Subcutaneous abdominal adipose tissue (tissue), 5 donors: ENCODE results near the gene AGBL1.

Experiments
- H3K27ac ChIP-seq: one replicate; pipeline ENCODE4 v1.7.0; 2013; ENCODE audit warnings: low read depth, mild to moderate bottlenecking, inconsistent platforms, low read length, moderate library complexity
- H3K27me3 ChIP-seq, 5 donors: one replicate each; pipeline ENCODE4 v1.7.0; 2013; ENCODE audit warnings: low read length in 5 of 5, inconsistent platforms in 1 of 5; ENCODE audit not compliant: control insufficient read depth in 5 of 5, insufficient read depth in 4 of 5
- H3K36me3 ChIP-seq, 5 donors: one replicate each; pipeline ENCODE4 v1.7.0; 2013; ENCODE audit warnings: low read length in 5 of 5; ENCODE audit not compliant: control insufficient read depth in 5 of 5, insufficient read depth in 5 of 5
- H3K4me1 ChIP-seq, 5 donors: one replicate each; pipeline ENCODE4 v1.7.0; 2013; ENCODE audit warnings: low read length in 5 of 5, mild to moderate bottlenecking in 3 of 5, moderate library complexity in 1 of 5; ENCODE audit not compliant: control insufficient read depth in 5 of 5, insufficient read depth in 5 of 5
- H3K4me3 ChIP-seq, 5 donors: one replicate each; pipeline ENCODE4 v1.7.0; 2013; ENCODE audit warnings: low read length in 5 of 5, low read depth in 1 of 5
- H3K9ac ChIP-seq, 5 donors: one replicate each; pipeline ENCODE4 v1.7.0; 2013; ENCODE audit warnings: low read length in 5 of 5, mild to moderate bottlenecking in 4 of 5, moderate library complexity in 3 of 5
- H3K9me3 ChIP-seq, 5 donors: one replicate each; pipeline ENCODE4 v1.7.0; 2013; ENCODE audit warnings: low read length in 5 of 5; ENCODE audit not compliant: control insufficient read depth in 5 of 5
- donor health status: healthy.
- donor health status: healthy.
- donor health status: healthy.
- donor health status: healthy.
- donor health status: healthy.

AGBL1 gene

GRCh38 chr15:86159468-86159867 is 79.8 kb downstream of the AGBL1 start:
- no peak overlapping the region for H3K9ac ChIP-seq
- peaks cover 0 to 8% (median 5%) of the 10 kb centered on the region in 5 donors for H3K4me1 ChIP-seq
- H3K36me3 ChIP-seq, result no peaks in the 10 kb centered on the region
- H3K27ac ChIP-seq, result no peak overlapping the region
- no peaks in the 10 kb centered on the region for H3K9me3 ChIP-seq
- H3K27me3 ChIP-seq, result peaks cover 0 to 3% (median 0%) of the 10 kb centered on the region in 5 donors
- no peak overlapping the region for H3K4me3 ChIP-seq

GRCh38 chr15:86161250-86161649 is 81.6 kb downstream of the AGBL1 start:
- H3K4me3 ChIP-seq, result no peak overlapping the region

GRCh38 chr15:86162172-86162591 is 82.5 kb downstream of the AGBL1 start:
- Histone ChIP-seq H3K36me3 (no peaks in the 10 kb centered on the region), H3K9ac (no peak overlapping the region), H3K4me3 (no peak overlapping the region), H3K9me3 (no peaks in the 10 kb centered on the region), H3K27ac (no peak overlapping the region), H3K4me1 (peaks cover 0 to 13% (median 5%) of the 10 kb centered on the region in 5 donors), H3K27me3 (peaks cover 0 to 1% (median 0%) of the 10 kb centered on the region in 5 donors)

More at GRCh38 chr15:86161250-86161649, 81.6 kb downstream of the AGBL1 start:
- peaks cover 0 to 3% (median 0%) of the 10 kb centered on the region in 5 donors for H3K27me3 ChIP-seq
- H3K27ac ChIP-seq, result no peak overlapping the region
- H3K9me3 ChIP-seq, result no peaks in the 10 kb centered on the region
- H3K36me3 ChIP-seq, result no peaks in the 10 kb centered on the region
- H3K4me1 ChIP-seq, result peaks cover 0 to 13% (median 5%) of the 10 kb centered on the region in 5 donors
- H3K9ac ChIP-seq, result no peak overlapping the region

- H3K9ac ChIP-seq, result no peak overlapping the region
- H3K27ac ChIP-seq, result no peak overlapping the region
- no peak overlapping the region for H3K4me3 ChIP-seq
- no peaks in the 10 kb centered on the region for H3K36me3 ChIP-seq
- H3K4me1 ChIP-seq, result peaks cover 0 to 13% (median 5%) of the 10 kb centered on the region in 5 donors
- no peaks in the 10 kb centered on the region for H3K9me3 ChIP-seq
- no peaks in the 10 kb centered on the region for H3K27me3 ChIP-seq
Measured at GRCh38 chr15:86162641-86163040, 83.0 kb downstream of the AGBL1 start.

- H3K4me1 ChIP-seq, result peaks cover 0 to 13% (median 5%) of the 10 kb centered on the region in 5 donors
- no peak overlapping the region for H3K27ac ChIP-seq
- no peaks in the 10 kb centered on the region for H3K36me3 ChIP-seq
- H3K9me3 ChIP-seq, result no peaks in the 10 kb centered on the region
- no peak overlapping the region for H3K4me3 ChIP-seq
- H3K27me3 ChIP-seq, result no peaks in the 10 kb centered on the region
- H3K9ac ChIP-seq, result no peak overlapping the region
Measured at GRCh38 chr15:86163816-86164215, 84.1 kb downstream of the AGBL1 start.

GRCh38 chr15:86164232-86164898 is 84.7 kb downstream of the AGBL1 start:
- no peaks in the 10 kb centered on the region for H3K36me3 ChIP-seq
- no peak overlapping the region for H3K4me3 ChIP-seq
- H3K4me1 ChIP-seq, result peaks cover 0 to 13% (median 5%) of the 10 kb centered on the region in 5 donors
- no peaks in the 10 kb centered on the region for H3K27me3 ChIP-seq
- no peak overlapping the region for H3K27ac ChIP-seq
- no peak overlapping the region for H3K9ac ChIP-seq
- H3K9me3 ChIP-seq, result no peaks in the 10 kb centered on the region

GRCh38 chr15:86165265-86166211 is 85.9 kb downstream of the AGBL1 start:
- H3K9ac ChIP-seq, result no peak overlapping the region
- no peak overlapping the region for H3K27ac ChIP-seq
- H3K27me3 ChIP-seq, result no peaks in the 10 kb centered on the region
- no peaks in the 10 kb centered on the region for H3K36me3 ChIP-seq
- H3K4me1 ChIP-seq, result peaks cover 0 to 13% (median 5%) of the 10 kb centered on the region in 5 donors
- no peak overlapping the region for H3K4me3 ChIP-seq
- H3K9me3 ChIP-seq, result no peaks in the 10 kb centered on the region

GRCh38 chr15:86167841-86168240 is 88.2 kb downstream of the AGBL1 start:
- no peaks in the 10 kb centered on the region for H3K9me3 ChIP-seq
- peaks cover 0 to 13% (median 5%) of the 10 kb centered on the region in 5 donors for H3K4me1 ChIP-seq
- H3K27ac ChIP-seq, result no peak overlapping the region
- H3K27me3 ChIP-seq, result no peaks in the 10 kb centered on the region
- H3K4me3 ChIP-seq, result no peak overlapping the region
- no peaks in the 10 kb centered on the region for H3K36me3 ChIP-seq
- no peak overlapping the region for H3K9ac ChIP-seq

- no peak overlapping the region for H3K27ac ChIP-seq
- no peaks in the 10 kb centered on the region for H3K4me1 ChIP-seq
- H3K9me3 ChIP-seq, result peaks cover 0 to 6% (median 0%) of the 10 kb centered on the region in 5 donors
- no peak overlapping the region for H3K4me3 ChIP-seq
- H3K36me3 ChIP-seq, result no peaks in the 10 kb centered on the region
- H3K9ac ChIP-seq, result no peak overlapping the region
- H3K27me3 ChIP-seq, result peaks cover 0 to 3% (median 0%) of the 10 kb centered on the region in 5 donors
Measured at GRCh38 chr15:86178845-86179244, 99.2 kb downstream of the AGBL1 start.
